Pons (tissue), 1 donor: ENCODE measurements around the gene HINT1.
"Not testable (repeated sequence)": the region's sequence is repeated elsewhere in the genome, so short reads cannot be mapped to it uniquely, and the experiment has no call there.

ENCODE experiments used
- DNase-seq: peaks from one replicate; pipeline ENCODE4 v3.0.0-alpha.2; 2016; ENCODE audit warnings: low spot score

HINT1 gene

GRCh38 chr5:131170540-131171275, 5.7 kb upstream of the HINT1 start, which contains the start of gene LYRM7:
TSS of gene LYRM7 (plus strand) at chr5:131170944. CDS start at chr5:131171021, 77 bp downstream.
- DNase-seq: peak; percentile 100

DNA sequence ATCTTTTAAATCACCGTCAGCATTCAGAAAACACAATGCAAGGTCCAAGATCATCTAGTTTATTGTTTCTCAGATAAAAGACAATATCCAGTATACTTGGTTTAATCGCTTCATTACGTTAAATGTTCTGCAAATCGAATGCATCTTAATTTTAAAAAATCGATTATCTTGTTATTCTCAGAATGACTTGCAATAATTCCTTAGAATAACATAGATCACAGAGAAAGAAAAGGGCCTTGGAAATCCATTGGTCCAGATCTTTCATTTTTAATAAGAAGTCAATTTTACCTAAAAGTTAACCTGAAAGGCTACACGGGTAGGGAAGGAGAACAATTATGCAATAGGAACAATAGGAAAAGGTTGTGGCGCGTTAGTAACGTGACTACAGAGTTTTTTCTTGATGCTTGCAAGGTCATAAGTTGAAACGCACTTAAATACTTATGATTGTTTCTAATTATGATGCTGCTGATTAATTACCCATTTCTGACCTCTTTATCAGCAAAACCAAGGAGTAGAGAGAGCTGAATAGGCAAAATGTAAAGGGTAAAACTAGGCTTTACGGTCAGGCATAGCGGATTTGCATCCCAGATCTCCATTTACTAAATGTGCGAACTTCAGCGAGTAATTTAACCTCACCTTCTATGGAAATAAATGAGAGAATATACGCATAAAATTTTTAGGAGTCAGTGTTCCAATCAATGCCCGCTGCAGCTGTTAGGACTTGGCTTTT, 4.9 kb upstream of the HINT1 start:
- DNase-seq: no peak

GRCh38 chr5:131167615-131168014, 2.6 kb upstream of the HINT1 start:
- no peak for DNase-seq

GRCh38 chr5:131164191-131165118, 601 bp downstream of the HINT1 start:
- DNase-seq: peak; percentile 72

DNA sequence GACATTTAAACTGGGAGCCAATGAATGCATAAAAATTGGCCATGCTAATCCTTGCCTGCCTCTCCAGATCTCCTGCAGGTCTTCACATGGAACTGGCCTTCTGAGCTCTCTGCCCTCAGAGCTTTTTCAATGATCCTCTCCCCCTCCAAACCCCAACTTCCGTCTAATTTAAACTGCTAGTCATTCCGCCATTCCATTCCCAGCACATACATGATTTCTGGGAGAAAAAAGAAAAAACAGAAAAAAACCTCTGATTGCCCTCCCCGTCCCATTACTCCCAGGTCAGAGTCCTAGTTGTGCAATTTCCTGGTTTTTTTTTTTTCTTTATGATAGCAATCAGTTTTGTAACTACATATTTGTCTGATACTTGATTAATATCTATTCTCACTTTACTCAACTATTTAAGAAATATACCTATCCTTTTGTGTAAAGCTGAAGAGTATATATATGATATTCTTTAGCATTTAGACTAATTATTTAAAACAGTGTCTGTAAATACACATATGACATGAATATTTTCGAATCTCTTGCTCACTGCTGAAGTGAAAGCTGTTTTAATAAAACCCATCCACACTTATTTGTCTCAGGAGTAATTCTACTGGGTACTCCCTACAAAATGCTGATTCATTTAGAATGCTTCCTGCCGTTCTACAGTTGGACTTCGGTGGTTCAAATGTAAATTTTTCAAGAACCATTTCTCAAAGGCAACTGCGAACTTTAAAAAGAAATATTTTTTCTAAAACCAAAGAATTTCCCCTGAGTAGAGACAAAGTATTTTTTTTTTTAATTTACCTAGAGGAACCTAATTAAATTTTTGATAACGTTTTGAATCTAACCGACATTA, 1.6 kb downstream of the HINT1 start:
- DNase-seq: peak; percentile 46

DNA sequence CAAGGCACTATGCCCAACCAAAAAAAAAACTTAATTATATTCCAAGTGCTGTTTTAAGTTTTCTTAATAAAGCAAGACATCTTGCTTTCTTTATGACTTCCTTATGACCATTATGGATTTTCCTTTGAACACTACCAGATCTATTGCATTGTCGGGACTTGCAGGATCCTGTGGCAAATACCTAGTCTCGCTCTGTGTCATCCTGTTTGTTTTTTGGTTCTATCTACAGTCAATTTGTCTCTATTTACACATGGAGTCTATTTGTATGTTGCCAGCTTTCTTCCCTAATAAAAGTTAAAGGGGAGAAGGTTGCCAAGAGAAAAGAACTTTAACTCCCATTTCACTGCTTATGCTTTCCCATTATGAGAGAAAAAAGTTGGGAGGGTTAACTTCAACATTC, 4.9 kb downstream of the HINT1 start:
- DNase-seq: no peak

DNA sequence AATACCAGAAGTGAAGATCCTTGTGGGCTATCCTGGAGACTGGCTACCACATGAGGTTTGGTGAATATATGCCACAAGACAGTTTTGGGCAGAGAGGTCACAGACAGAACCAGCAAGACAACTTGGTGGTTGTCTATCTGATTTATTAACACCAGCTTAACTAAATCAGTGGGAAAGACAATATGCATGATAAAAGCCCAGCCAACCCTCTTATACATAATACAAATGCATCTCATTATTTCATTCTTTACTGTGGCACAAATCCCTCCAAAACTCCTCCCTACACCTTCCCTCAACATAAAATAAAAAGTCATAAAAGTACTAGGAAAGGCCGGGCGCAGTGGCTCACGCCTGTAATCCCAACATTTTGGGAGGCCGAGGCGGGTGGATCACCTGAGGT, 8.1 kb downstream of the HINT1 start:
- DNase-seq: no peak

DNA sequence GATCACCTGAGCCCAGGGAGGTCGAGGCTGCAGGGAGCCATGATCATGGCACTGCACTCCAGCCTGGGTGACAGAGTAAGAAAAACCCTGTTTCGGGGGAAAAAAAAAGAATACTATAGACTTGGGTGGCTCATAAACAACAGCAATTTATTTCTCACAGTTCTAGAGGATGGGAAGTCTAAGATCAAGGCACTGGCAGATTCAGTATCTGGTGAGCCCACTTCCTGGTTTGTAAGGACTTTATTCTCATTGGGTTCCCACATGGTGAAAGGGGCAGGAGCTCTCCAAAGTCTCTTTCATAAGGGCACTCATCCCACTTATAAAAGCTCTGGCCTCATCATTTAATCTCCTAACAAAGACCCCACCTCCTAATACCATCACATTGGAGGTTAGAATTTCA, 8.7 kb downstream of the HINT1 start:
- DNase-seq: no peak

- DNase-seq: no peak
Measured at GRCh38 chr5:131151216-131151615, 13.8 kb downstream of the HINT1 start.

- DNase-seq: no peak
Measured at GRCh38 chr5:131150408-131150807, 14.6 kb downstream of the HINT1 start.

GRCh38 chr5:131148835-131149234, 16.2 kb downstream of the HINT1 start:
- peak; percentile 94 for DNase-seq

DNA sequence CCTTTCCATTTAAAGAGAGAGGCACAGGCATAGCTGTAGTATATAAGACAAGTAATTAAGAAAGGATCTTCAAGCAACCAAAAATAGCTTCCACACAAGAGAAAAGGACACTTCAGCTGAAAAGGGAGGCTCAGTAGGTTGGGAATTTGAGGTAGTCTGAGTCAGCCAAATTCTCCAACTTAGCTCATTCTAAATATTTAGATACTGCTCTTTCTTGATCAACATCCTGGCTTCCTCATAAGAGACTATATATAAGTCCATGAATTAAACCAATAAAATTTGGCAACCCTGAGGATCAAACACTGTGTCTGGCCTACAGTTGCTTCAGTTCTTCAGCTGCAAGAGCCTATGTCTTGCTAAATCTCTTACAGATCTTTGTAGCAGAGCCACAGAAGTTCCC, 17.8 kb downstream of the HINT1 start:
- DNase-seq: no peak

DNA sequence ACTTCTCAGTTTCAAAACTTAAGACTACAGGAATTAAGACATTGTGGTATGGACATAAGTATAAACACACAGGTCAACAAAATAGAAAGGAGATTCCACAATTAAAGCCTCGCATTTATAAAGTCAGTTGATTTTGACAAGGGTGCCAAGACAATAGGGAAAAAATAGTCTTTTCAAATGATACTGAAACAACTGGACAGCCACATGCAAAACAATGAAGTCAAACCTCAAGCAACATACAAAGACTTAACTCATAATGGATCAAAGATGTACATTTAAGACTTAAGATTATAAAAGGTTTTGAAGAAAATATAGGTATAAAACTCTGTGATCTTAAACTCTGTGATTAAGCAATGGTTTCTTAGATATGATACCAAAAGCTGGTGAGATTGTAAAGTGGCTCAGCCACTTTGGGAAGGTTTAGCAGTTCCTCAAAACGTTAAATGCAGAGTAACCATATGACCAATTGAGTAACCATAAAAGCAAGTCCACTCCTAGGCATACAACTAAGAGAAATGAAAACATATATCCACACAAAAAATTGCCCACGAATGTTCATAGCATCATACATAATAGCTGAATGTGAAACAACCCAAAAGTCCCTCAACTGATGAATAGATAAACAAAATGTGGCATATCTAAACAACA, 22.0 kb downstream of the HINT1 start:
- no peak for DNase-seq

- no peak for DNase-seq
Measured at GRCh38 chr5:131139321-131139720, 25.7 kb downstream of the HINT1 start.

DNA sequence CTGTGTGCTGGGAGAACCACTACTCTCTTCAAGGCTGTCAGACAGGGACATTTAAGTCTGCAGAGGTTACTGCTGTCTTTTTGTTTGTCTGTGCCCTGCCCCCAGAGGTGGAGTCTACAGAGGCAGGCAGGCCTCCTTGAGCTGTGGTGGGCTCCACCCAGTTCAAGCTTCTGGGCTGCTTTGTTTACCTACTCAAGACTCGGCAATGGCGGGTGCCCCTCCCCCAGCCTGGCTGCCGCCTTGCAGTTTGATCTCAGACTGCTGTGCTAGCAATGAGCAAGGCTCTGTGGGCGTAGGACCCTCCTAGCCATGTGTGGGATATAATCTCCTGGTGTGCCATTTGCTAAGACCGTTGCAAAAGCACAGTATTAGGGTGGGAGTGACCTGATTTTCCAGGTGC, 26.6 kb downstream of the HINT1 start:
- DNase-seq: not testable (repeated sequence)

GRCh38 chr5:131133091-131133490, 32.0 kb downstream of the HINT1 start:
- DNase-seq: not testable (repeated sequence)

DNA sequence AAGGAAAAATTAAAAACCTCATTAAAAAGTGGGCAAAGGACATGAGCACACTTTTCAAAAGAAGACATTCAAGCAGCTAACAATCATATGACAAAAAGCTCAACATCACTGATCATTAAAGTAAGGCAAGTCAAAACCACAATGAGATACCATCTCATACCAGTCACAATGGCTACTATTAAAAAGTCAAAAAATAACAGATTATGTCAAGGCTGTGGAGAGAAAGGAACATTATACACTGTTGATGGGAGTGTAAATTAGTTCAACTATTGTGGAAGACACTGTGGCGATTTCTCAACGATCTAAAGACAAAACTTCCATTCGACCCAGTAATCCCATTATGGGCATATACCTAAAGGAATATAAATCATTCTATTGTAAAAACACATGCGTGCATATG, 35.8 kb downstream of the HINT1 start:
- DNase-seq: no peak

DNA sequence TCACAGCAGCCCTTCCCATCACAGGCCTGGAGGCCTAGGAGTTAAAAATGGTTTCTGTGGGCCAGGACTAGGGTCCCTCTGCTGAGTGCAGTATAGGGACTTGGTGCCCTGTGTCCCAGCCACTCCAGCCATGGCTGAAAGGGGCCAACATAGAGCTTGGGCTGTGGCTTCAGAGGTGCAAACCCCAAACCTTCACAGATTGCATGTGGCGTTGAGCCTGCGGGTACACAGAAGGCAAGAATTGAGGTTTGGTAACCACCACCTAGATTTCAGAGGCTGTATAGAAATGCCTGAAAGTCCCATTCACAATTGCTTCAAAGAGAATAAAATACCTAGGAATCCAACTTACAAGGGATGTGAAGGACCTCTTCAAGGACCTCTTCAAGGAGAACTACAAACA, 37.8 kb downstream of the HINT1 start:
- not testable (repeated sequence) for DNase-seq

GRCh38 chr5:131114754-131115153, 50.3 kb downstream of the HINT1 start:
- DNase-seq: no peak

DNA sequence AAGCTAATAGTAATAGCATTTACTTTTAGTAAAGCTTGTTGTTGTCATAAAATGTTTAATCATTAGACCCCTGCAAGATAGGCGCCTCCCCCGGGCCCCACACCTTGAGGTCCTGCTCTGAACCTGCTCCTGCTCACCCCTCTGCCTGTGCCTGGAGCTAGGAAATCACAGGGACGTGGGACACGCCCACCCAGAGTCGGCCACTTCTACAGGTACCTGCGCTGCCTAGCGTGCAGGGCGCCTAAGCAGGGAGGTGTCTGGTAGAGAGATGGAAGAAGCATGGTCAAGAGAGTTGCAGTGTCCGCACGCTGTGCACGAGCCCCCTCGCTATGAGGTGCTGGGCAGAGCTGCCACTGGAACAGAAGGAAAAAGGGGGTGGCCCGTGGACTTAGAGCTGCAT, 52.6 kb downstream of the HINT1 start:
- DNase-seq: no peak

DNA sequence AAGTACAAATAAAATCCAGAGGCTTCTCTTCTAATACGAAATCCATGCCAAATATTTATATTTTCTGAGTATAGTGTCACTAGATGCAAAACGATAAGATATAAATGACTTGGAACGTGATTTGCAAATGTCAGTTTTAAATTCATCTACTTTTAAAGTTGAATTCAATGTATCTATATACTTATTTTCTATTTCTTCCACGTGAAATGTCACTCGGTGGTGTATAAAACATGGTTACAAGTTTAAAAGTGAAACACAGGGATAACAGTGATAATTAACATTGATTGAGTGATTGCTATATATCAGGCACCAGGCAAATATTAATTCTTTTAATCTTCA, 54.8 kb downstream of the HINT1 start:
- DNase-seq: no peak
